ENCODE measurements around the gene CAMSAP1.

Gene CAMSAP1

GRCh38 chr9:135927195-135928013, 20.1 kb upstream of the CAMSAP1 start:
- H3K4me3 ChIP-seq (ENCODE audit: low read depth, low read length): no peak overlapping the region
- POLR2A ChIA-PET: no interaction called here
- peaks cover 0 to 22% of the 10 kb centered on the region in 2 experiments; a peak in 1 of 3 replicates for H3K36me3 ChIP-seq (ENCODE audit: control insufficient read depth in 2 of 2, insufficient read depth in 1 of 2, low read length in 2 of 2)
- CTCF ChIA-PET: no interaction called here
- H3K4me1 ChIP-seq (ENCODE audit: control insufficient read depth, insufficient read depth, low read length): no peaks in the 10 kb centered on the region
- H3K27ac ChIP-seq (ENCODE audit: extremely low read depth, low read depth, low read length): no peak overlapping the region
- peak; percentile 18 for TF ChIP-seq ZBTB26 (tag by site-specific recombination; optimal IDR thresholded peaks at IDR 0.05)
- peak; percentile 87 for TF ChIP-seq ZSCAN4 (tag by site-specific recombination; IDR thresholded peaks at IDR 0.05)
- no peak for TF ChIP-seq ZNF621 (tag by site-specific recombination; IDR thresholded peaks at IDR 0.05)
- no peak for TF ChIP-seq ZNF175 (tag by site-specific recombination; IDR thresholded peaks at IDR 0.05)
- no peaks in the 10 kb centered on the region for H3K9me3 ChIP-seq (ENCODE audit: control insufficient read depth, insufficient read depth, low read depth, low read length)

GRCh38 chr9:135926402-135927194, 19.3 kb upstream of the CAMSAP1 start:
- peaks cover 0 to 20% of the 10 kb centered on the region in 2 experiments; a peak in 1 of 3 replicates for H3K36me3 ChIP-seq (ENCODE audit: control insufficient read depth in 2 of 2, insufficient read depth in 1 of 2, low read length in 2 of 2)
- no peak overlapping the region for H3K27ac ChIP-seq (ENCODE audit: extremely low read depth, low read depth, low read length)
- H3K4me3 ChIP-seq (ENCODE audit: low read depth, low read length): no peak overlapping the region
- TF ChIP-seq ZIC2 (tag by site-specific recombination; IDR thresholded peaks at IDR 0.05) (peak; percentile 31; the same call in 1 of the 2 replicates), KLF1 (tag by site-specific recombination; IDR thresholded peaks at IDR 0.05) (peak; percentile 70), ZNF324 (tag by site-specific recombination; IDR thresholded peaks at IDR 0.05) (no peak)
- ChIA-PET CTCF (no interaction called here), POLR2A (interaction anchor here (1.9 kb wide), 1 partner anchor 19 kb away, joined by 8 read pairs; the partner anchor contains the start of gene CAMSAP1)
- no peaks in the 10 kb centered on the region for H3K4me1 ChIP-seq (ENCODE audit: control insufficient read depth, insufficient read depth, low read length)
- no peaks in the 10 kb centered on the region for H3K9me3 ChIP-seq (ENCODE audit: control insufficient read depth, insufficient read depth, low read depth, low read length)

- Histone ChIP-seq H3K4me1 (ENCODE audit: control insufficient read depth, insufficient read depth, low read length) (no peaks in the 10 kb centered on the region), H3K27ac (ENCODE audit: extremely low read depth, low read depth, low read length) (no peak overlapping the region), H3K36me3 (ENCODE audit: control insufficient read depth in 2 of 2, insufficient read depth in 1 of 2, low read length in 2 of 2) (peaks cover 0 to 10% of the 10 kb centered on the region in 2 experiments; a peak in 1 of 3 replicates), H3K4me3 (ENCODE audit: low read depth, low read length) (no peak overlapping the region), H3K9me3 (ENCODE audit: control insufficient read depth, insufficient read depth, low read depth, low read length) (no peaks in the 10 kb centered on the region)
- ChIA-PET POLR2A (interaction anchor here (1.9 kb wide), 1 partner anchor 18 kb away, joined by 8 read pairs; the partner anchor contains the start of gene CAMSAP1), CTCF (interaction anchor here (0.6 kb wide), 1 partner anchor 165 kb away, joined by 3 read pairs; no protein-coding TSS in a partner anchor)
- peak; percentile 68 for TF ChIP-seq EGR2 (tag by site-specific recombination; IDR thresholded peaks at IDR 0.05; ENCODE audit: low read depth)
- no peak for TF ChIP-seq ZNF138 (tag by site-specific recombination; IDR thresholded peaks at IDR 0.05; ENCODE audit: borderline replicate concordance)
- TF ChIP-seq ZFHX2 (tag by site-specific recombination; conservative IDR thresholded peaks at IDR 0.05): peak; percentile 85
- TF ChIP-seq ZNF121 (tag by site-specific recombination; IDR thresholded peaks at IDR 0.05): 0 out of 2 replicates have a peak, but pooled peaks have one; percentile 58
These were observed 18.3 kb upstream of the CAMSAP1 start for GRCh38 chr9:135925496-135926133.
